D721Med (cell line): ENCODE data around the gene MTHFD1L.

Experiments used
- DNase-seq: peaks from one replicate; pipeline ENCODE4 v3.0.0; 2011; ENCODE audit warnings: low spot score; ENCODE audit not compliant: insufficient read length
- FAIRE-seq: peaks from 2 replicates; lab custom pipeline; 2011; peaks lifted over from hg19 to GRCh38; lab: Jason Lieb, UNC
- CTCF ChIP-seq: IDR thresholded peaks from 2 replicates; pipeline ENCODE4 v1.5.1; 2012; ENCODE audit warnings: mild to moderate bottlenecking, control low read depth; ENCODE audit not compliant: insufficient read depth; ENCODE audit errors: missing control alignments

MTHFD1L gene

GRCh38 chr6:150975136-150975535 lies 109.6 kb downstream of the MTHFD1L start:
- no peak for DNase-seq
- no peak for FAIRE-seq
- TF ChIP-seq CTCF, result no peak

GRCh38 chr6:150977281-150977680 lies 111.8 kb downstream of the MTHFD1L start:
- TF ChIP-seq CTCF, result no peak
- FAIRE-seq, result no peak
- DNase-seq, result no peak

GRCh38 chr6:150978624-150979023 lies 113.1 kb downstream of the MTHFD1L start:
- no peak for FAIRE-seq
- no peak for TF ChIP-seq CTCF

GRCh38 chr6:150979826-150980350 lies 114.4 kb downstream of the MTHFD1L start:
- DNase-seq, result no peak
- no peak for TF ChIP-seq CTCF

More at GRCh38 chr6:150978624-150979023, 113.1 kb downstream of the MTHFD1L start:
- no peak for DNase-seq

GRCh38 chr6:150981095-150981494 lies 115.6 kb downstream of the MTHFD1L start:
- no peak for DNase-seq
- FAIRE-seq, result no peak
- no peak for TF ChIP-seq CTCF

More at GRCh38 chr6:150979826-150980350, 114.4 kb downstream of the MTHFD1L start:
- no peak for FAIRE-seq

- no peak for FAIRE-seq
- TF ChIP-seq CTCF, result no peak
These were observed 116.2 kb downstream of the MTHFD1L start for GRCh38 chr6:150981669-150982068.

DNA sequence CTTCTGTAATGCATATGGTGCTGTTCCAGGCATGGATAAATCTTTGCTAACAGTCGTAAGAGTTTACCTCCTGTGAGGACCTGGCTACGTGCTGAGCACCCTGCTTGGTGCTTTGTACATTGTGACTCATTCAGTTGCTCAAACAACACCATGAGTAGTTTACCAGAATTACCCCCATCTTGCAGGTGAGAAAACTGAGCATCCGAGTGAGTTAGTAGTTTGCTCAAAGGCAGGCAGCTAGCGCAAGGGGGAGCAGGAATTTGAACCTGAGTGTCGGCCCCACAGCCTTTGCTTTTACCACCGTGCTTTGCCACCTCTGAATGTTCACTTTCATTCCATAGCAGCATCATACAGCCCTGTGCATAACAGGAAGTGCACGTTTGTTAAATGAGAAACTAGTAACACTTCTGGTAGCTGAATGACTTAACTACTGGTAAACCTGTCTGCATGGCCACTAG lies 121.9 kb downstream of the MTHFD1L start:
- TF ChIP-seq CTCF, result no peak
- DNase-seq (no peak), FAIRE-seq (no peak)

More at GRCh38 chr6:150981669-150982068, 116.2 kb downstream of the MTHFD1L start:
- no peak for DNase-seq
